B cell (primary cell): ENCODE data around the gene EHBP1.

Source experiments
- EZH2 ChIP-seq: IDR thresholded peaks from 2 replicates; pipeline ENCODE4 v1.6.1; 2012; ENCODE audit warnings: borderline replicate concordance, low read depth, mild to moderate bottlenecking, moderate library complexity, low read length; ENCODE audit not compliant: insufficient read depth, poor library complexity, severe bottlenecking
- TF ChIP-seq, protein P1 (sequence below): fragments of 200-600 bp; IDR thresholded peaks from one replicate; pipeline ENCODE4 v1.8.0; 2022; ENCODE audit warnings: antibody characterized with exemption, mild to moderate bottlenecking

DNA sequence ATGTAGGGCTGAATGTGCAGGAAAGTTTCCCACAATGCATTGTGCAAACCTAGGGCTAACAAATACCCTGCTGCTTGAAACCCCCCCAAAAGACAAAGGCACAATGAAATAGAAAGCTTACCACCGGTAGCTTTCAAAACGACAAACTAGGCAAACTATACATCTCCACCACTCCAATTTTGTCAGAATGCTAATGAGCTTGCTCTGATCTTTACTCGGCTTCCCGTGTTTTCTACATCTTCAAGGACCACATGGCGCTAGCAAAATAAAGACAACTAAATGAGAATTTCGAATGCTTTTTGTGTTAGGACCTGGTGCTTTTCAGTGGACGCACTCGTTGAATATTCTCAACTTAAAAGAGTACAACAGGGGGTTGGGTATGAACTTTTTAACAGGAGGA is 307.9 kb downstream of the EHBP1 start:
- TF ChIP-seq, protein P1, sequence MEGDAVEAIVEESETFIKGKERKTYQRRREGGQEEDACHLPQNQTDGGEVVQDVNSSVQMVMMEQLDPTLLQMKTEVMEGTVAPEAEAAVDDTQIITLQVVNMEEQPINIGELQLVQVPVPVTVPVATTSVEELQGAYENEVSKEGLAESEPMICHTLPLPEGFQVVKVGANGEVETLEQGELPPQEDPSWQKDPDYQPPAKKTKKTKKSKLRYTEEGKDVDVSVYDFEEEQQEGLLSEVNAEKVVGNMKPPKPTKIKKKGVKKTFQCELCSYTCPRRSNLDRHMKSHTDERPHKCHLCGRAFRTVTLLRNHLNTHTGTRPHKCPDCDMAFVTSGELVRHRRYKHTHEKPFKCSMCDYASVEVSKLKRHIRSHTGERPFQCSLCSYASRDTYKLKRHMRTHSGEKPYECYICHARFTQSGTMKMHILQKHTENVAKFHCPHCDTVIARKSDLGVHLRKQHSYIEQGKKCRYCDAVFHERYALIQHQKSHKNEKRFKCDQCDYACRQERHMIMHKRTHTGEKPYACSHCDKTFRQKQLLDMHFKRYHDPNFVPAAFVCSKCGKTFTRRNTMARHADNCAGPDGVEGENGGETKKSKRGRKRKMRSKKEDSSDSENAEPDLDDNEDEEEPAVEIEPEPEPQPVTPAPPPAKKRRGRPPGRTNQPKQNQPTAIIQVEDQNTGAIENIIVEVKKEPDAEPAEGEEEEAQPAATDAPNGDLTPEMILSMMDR = no peak
- TF ChIP-seq EZH2 = no peak
